Cardiac muscle cell (in vitro differentiated cells and primary cell): Measurements from ENCODE around the gene SLC37A3. TPM values are rescaled to one million over a fixed set of nuclear protein-coding genes. Genes with fewer than 3 reads are reported as not detected.
"Not testable (repeated sequence)": the region's sequence is repeated elsewhere in the genome, so short reads cannot be mapped to it uniquely, and the experiment has no call there.

ENCODE experiments used
- DNase-seq, 2 donors: peaks; one replicate each; pipeline versions ENCODE4 v3.0.0 to v3.0.0-alpha.2; 2010 to 2017; ENCODE audit warnings: low read depth in 1 of 2, low spot score in 1 of 2
- H3K27ac ChIP-seq: fragments of 200-600 bp; sonication (generic); 2 replicates; pipeline ENCODE4 v1.5.1; 2016
- H3K27me3 ChIP-seq: fragments of 200-600 bp; sonication (generic); 2 replicates; pipeline ENCODE4 v1.6.0; 2016; ENCODE audit warnings: control low read depth
- H3K36me3 ChIP-seq: fragments of 200-600 bp; sonication (generic); 2 replicates; pipeline ENCODE4 v1.5.1; 2016; ENCODE audit warnings: control low read depth
- H3K4me1 ChIP-seq: fragments of 200-600 bp; sonication (generic); 2 replicates; pipeline ENCODE4 v1.8.1; 2017; ENCODE audit warnings: low read depth, mild to moderate bottlenecking, mixed run types
- H3K4me3 ChIP-seq: fragments of 200-600 bp; sonication (generic); 2 replicates; pipeline ENCODE4 v1.5.1; 2016; ENCODE audit warnings: mild to moderate bottlenecking
- H3K9me3 ChIP-seq: fragments of 200-600 bp; sonication (generic); 2 replicates; pipeline ENCODE4 v1.5.1; 2017; ENCODE audit warnings: low read depth, mild to moderate bottlenecking, control low read depth
- polyA plus RNA-seq: library from polyadenylated mRNA; unstranded; fragments of >200 nt; fragmentation: Nextera tagmentation; extraction: Ambion mirVana; gene quantifications from 2 replicates; pipeline ENCODE4 v1.2.1, GENCODE V29; 2016
- total RNA-seq: library from RNA; depleted of rRNA; stranded (reverse); fragments of >200 nt; gene quantifications from 2 replicates; pipeline ENCODE4 v1.2.3, GENCODE V29; 2016
- TF ChIP-seq, protein P1 (sequence below): IDR thresholded peaks from 2 replicates; pipeline ENCODE4 v1.5.1; 2012; ENCODE audit warnings: low read depth, mild to moderate bottlenecking, low read length

The SLC37A3 gene
- total and polyA plus RNA-seq, 2 experiments from 2014 or later: 49.7 to 50.5 TPM

DNA sequence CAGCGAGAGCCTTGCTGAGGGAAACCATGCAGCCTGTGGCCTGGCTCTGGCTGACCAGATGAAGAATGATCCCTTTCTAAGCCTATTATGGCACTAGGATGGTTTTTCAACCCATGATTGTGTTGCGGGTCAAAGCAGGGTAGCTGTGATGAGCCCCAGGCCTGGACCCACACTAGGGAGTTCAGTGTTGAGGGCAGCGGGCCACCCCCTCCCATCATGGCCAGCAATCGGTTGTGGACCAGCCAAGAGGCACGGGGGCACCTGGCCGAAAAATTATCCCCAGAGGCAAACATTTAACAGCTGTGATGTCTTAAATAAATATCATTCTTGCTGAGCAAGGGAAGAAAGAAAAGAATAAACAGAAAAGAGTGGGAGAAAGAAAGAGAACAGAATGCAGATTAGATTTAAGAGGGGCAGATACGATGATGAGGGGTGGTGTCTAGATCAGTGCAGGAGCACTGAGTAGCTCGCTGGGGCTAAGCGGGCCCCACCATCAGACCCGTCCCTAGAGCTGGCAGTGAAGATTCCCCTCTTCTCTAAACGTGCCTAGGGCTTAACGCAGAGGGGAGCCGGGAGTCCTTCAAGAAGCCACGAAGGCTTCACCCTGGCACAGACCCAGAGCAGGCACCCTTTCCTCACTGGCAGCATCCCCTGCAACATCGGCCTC lies 82.7 kb downstream of the SLC37A3 start:
- no peak for DNase-seq
- no peaks in the 10 kb centered on the region for H3K36me3 ChIP-seq
- no peak overlapping the region for H3K4me3 ChIP-seq
- TF ChIP-seq, protein P1, sequence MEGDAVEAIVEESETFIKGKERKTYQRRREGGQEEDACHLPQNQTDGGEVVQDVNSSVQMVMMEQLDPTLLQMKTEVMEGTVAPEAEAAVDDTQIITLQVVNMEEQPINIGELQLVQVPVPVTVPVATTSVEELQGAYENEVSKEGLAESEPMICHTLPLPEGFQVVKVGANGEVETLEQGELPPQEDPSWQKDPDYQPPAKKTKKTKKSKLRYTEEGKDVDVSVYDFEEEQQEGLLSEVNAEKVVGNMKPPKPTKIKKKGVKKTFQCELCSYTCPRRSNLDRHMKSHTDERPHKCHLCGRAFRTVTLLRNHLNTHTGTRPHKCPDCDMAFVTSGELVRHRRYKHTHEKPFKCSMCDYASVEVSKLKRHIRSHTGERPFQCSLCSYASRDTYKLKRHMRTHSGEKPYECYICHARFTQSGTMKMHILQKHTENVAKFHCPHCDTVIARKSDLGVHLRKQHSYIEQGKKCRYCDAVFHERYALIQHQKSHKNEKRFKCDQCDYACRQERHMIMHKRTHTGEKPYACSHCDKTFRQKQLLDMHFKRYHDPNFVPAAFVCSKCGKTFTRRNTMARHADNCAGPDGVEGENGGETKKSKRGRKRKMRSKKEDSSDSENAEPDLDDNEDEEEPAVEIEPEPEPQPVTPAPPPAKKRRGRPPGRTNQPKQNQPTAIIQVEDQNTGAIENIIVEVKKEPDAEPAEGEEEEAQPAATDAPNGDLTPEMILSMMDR: no peak
- no peaks in the 10 kb centered on the region for H3K4me1 ChIP-seq
- H3K27ac ChIP-seq: no peak overlapping the region
- H3K9me3 ChIP-seq: peaks cover 4% of the 10 kb centered on the region
- no peaks in the 10 kb centered on the region for H3K27me3 ChIP-seq

- no peak overlapping the region for H3K27ac ChIP-seq
- no peaks in the 10 kb centered on the region for H3K4me1 ChIP-seq
- no peak overlapping the region for H3K4me3 ChIP-seq
- H3K27me3 ChIP-seq: no peaks in the 10 kb centered on the region
- no peaks in the 10 kb centered on the region for H3K36me3 ChIP-seq
- peaks cover 4% of the 10 kb centered on the region for H3K9me3 ChIP-seq
- no peak for DNase-seq
- TF ChIP-seq, protein P1: no peak
These were observed 83.5 kb downstream of the SLC37A3 start for GRCh38 chr7:140314573-140315480.

DNA sequence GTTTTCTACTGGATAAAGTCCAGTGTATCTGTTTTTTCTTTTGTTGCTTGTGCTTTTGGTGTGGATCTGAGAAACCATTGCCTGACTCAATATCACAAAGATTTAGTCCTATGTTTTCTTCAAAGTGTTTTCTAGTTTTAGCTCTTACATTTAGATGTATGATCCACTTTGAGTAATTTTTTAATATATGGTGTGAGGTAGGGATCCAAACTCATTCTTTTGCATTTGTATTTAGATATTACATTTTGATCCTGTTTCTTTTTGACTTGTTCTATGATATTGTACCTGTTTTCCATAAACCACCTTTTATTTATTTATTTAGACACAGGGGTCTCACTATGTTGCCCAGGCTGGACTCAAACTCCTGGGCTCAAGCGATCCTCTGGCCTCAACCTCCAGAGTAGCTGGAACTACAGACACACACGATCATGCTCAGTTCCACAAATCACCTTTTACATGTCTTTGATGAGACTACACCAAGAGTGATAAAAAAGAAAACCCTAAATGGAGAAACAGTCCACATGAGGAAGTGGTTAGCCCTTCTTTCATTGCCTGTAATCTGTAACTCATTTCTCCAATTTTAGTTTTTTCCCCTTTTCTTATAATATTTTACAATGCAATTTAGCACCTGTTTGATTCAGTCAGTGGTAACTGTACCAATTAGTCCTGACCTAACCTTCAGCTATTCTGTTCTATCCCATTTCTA lies 86.0 kb downstream of the SLC37A3 start:
- H3K4me3 ChIP-seq: no peak overlapping the region
- TF ChIP-seq, protein P1: no peak

GRCh38 chr7:140311128-140311527 lies 87.2 kb downstream of the SLC37A3 start:
- not testable (repeated sequence) for H3K9me3 ChIP-seq, H3K36me3 ChIP-seq, H3K27ac ChIP-seq, H3K27me3 ChIP-seq, DNase-seq, H3K4me1 ChIP-seq, H3K4me3 ChIP-seq

More for the DNA sequence above, 86.0 kb downstream of the SLC37A3 start:
- peaks cover 4% of the 10 kb centered on the region for H3K9me3 ChIP-seq
- H3K27ac ChIP-seq: no peak overlapping the region
- DNase-seq: no peak
- no peaks in the 10 kb centered on the region for H3K36me3 ChIP-seq
- H3K4me1 ChIP-seq: no peaks in the 10 kb centered on the region
- no peaks in the 10 kb centered on the region for H3K27me3 ChIP-seq

GRCh38 chr7:140310337-140311002 lies 87.9 kb downstream of the SLC37A3 start:
- TF ChIP-seq, protein P1: no peak
- no peaks in the 10 kb centered on the region for H3K27me3 ChIP-seq

More at GRCh38 chr7:140310337-140311002, 87.9 kb downstream of the SLC37A3 start:
- DNase-seq: peak in 1 of 2 donors; percentile 25
- no peaks in the 10 kb centered on the region for H3K36me3 ChIP-seq
- H3K27ac ChIP-seq: no peak overlapping the region
- H3K4me3 ChIP-seq: no peak overlapping the region
- peaks cover 4% of the 10 kb centered on the region for H3K9me3 ChIP-seq
- H3K4me1 ChIP-seq: no peaks in the 10 kb centered on the region
